ENCODE results near the gene ATP5PB.

- TF ChIP-seq CTCF (IDR thresholded peaks at IDR 0.05) (no peak), ZFX (IDR thresholded peaks at IDR 0.05; ENCODE audit: borderline replicate concordance) (no peak)
Measured at GRCh38 chr1:111509997-111510375, 60.7 kb downstream of the ATP5PB start.

Data from 22Rv1 (cell line).